GM12801 (cell line): Measurements from ENCODE around the gene C1orf116.

Source experiments
- TF ChIP-seq, protein P1 (sequence below): IDR thresholded peaks from one replicate; pipeline ENCODE4 v1.5.1; 2011; ENCODE audit warnings: control low read depth; ENCODE audit not compliant: insufficient read length; ENCODE audit errors: extremely low read depth

C1orf116 gene

DNA sequence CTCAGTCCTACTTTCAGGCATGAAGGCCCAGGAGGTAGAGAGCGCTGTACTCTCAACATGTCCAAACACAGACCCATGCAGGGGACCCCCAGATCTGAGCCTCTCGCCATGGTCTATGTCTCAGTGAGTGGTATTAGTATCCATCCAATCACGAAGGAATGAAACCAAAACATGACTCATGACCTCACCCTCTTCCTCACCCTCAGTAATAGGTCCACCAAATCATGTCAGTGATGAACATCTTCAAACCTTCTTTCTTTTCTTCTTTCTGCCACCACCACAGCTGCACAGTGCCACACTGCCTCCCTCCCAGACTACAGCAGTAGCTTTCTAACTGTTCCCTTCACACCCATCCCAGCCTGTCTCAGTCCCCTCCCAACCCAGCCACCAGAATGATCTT, 16.8 kb downstream of the C1orf116 start:
- TF ChIP-seq, protein P1, sequence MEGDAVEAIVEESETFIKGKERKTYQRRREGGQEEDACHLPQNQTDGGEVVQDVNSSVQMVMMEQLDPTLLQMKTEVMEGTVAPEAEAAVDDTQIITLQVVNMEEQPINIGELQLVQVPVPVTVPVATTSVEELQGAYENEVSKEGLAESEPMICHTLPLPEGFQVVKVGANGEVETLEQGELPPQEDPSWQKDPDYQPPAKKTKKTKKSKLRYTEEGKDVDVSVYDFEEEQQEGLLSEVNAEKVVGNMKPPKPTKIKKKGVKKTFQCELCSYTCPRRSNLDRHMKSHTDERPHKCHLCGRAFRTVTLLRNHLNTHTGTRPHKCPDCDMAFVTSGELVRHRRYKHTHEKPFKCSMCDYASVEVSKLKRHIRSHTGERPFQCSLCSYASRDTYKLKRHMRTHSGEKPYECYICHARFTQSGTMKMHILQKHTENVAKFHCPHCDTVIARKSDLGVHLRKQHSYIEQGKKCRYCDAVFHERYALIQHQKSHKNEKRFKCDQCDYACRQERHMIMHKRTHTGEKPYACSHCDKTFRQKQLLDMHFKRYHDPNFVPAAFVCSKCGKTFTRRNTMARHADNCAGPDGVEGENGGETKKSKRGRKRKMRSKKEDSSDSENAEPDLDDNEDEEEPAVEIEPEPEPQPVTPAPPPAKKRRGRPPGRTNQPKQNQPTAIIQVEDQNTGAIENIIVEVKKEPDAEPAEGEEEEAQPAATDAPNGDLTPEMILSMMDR, result no peak

- TF ChIP-seq, protein P1, result no peak
Measured at GRCh38 chr1:207014728-207015127, 17.8 kb downstream of the C1orf116 start.

DNA sequence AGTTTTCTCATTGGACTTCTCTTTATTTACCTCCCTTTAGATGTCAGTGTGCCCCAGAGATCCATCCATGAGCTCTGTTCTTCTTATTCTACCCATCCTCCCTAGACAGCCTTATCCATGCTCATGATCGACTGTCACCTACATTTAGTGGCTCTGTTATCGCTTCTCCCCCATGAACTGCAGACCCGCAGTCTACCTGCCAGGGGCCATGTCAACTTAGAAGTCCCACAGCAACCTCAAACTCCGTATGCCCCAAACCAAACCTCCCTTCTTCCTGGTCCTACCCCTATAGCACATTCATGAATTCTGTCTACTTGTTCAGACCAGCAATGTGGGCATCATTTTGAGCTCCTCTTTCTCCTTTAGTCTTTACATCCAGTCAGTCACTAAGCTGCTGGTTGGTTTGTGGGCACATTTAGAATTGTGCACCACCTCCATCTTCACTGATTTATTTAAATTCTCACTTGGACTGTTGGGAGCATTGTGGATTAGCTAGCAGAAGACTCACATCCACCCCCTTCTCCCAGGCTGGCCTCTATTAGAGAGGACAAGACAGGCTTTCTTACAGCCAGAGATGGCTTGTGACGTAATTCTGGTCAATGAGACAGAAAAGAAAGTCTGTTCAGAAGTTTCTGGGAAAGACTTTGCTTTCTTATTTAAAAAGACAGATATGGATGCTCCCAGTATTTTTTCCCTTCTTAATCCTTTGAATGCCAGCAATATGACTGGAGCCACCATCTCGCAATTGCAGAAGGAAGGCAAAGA, 19.1 kb downstream of the C1orf116 start:
- TF ChIP-seq, protein P1, result no peak

GRCh38 chr1:207010726-207011125, 21.8 kb downstream of the C1orf116 start:
- TF ChIP-seq, protein P1, result no peak

- TF ChIP-seq, protein P1, result no peak
Measured at GRCh38 chr1:207009945-207010344, 22.6 kb downstream of the C1orf116 start.

DNA sequence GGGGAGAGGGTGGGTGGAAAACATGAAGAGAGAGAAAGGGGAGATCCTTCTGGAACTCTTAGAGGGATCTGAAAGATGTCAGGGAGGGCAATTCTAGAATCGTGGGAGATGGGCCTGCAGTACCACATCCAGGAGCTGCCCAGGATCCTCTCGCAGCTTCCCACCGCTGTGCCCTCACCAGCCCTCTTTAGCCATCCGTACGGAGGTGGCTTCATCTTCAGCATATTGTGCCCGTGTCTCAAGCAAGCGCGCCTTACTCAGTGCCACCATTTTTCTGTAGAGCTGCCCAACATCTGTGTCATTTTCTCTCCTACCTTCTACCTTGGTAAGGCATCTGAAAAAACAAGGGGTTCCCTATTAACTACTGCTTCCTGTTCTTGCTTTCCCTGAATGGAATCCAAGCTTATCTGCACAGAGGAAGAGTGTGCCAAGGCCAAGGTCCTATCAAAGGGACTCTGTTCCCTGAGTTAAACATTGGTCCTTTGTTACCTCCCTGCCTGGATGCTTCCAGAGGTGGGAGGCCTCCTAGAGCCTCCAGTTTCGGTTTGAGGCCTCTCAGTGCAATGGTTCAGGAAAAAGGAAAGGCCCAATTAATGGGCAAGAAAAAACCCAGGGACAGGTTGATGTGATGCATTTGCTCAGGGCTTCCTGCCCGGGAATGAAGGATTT, 23.2 kb downstream of the C1orf116 start:
- TF ChIP-seq, protein P1, result no peak

DNA sequence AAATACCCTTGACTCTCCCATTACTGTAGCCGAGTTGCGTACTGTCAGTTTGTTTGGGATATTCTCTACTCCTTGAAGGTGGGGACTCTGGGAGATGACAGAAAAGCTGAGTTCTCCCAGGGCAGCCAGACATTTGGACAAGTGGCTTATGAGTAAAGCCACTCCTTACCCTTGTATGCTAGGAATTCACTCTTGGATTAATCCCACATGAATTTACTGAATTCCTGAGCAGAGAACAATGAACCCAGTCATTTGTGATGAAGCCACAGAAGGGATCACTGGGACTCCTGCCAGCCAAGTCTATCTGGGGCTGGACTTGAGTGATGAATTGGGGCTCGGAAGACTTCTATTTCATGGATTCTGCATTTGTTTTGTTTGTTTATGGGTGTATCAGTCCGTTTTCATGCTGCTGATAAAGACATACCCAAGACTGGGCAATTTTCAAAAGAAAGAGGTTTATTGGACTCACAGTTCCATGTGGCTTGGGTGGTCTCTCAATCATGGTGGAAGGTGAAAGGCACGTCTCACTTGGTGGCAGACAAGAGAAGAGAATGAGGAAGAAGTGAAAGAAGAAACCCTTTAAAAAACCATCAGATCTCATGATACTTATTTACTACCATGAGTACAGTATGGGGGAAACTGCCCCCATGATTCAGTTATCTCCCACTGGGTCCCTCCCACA, 25.1 kb downstream of the C1orf116 start:
- TF ChIP-seq, protein P1, result no peak
